Mesenteric fat pad (tissue), 1 donor: ENCODE results near the gene PDE4D. TPM values are rescaled to one million over a fixed set of nuclear protein-coding genes. Genes with fewer than 3 reads are reported as not detected.
"Not testable (repeated sequence)": the region's sequence is repeated elsewhere in the genome, so short reads cannot be mapped to it uniquely, and the experiment has no call there.

ENCODE experiments used
- DNase-seq: peaks from one replicate; pipeline ENCODE4 v3.0.0-alpha.2; 2020; ENCODE audit warnings: low spot score
- total RNA-seq: library from RNA; stranded (reverse); fragmentation: NEBNext Ultra II Directional; extraction: Animal tissue kit (Norgen Biotek cat#: 25700); gene quantifications from one replicate; pipeline ENCODE4 v1.2.1, GENCODE V29; 2021
- donor health status: DM: yes; HTN: yes; CAD: no.

PDE4D gene
- total RNA-seq, 1 donor from 2014 or later: 28.8 TPM

GRCh38 chr5:59437176-59437575, 456.4 kb downstream of the PDE4D start:
- DNase-seq: no peak

- DNase-seq: no peak
Observed at GRCh38 chr5:59436364-59437148, 457.0 kb downstream of the PDE4D start.

GRCh38 chr5:59433174-59433573, 460.4 kb downstream of the PDE4D start:
- DNase-seq: no peak

- DNase-seq: no peak
Observed at GRCh38 chr5:59430066-59430685, 463.4 kb downstream of the PDE4D start.

GRCh38 chr5:59428391-59428790, 465.1 kb downstream of the PDE4D start:
- no peak for DNase-seq

GRCh38 chr5:59424515-59424914, 469.0 kb downstream of the PDE4D start:
- no peak for DNase-seq

- DNase-seq: no peak
Observed at GRCh38 chr5:59423021-59423420, 470.5 kb downstream of the PDE4D start.

- no peak for DNase-seq
Observed at GRCh38 chr5:59421986-59422941, 471.3 kb downstream of the PDE4D start.

GRCh38 chr5:59420596-59420995, 472.9 kb downstream of the PDE4D start:
- DNase-seq: no peak

GRCh38 chr5:59418808-59419207, 474.7 kb downstream of the PDE4D start:
- DNase-seq: no peak

GRCh38 chr5:59416451-59416850, 477.1 kb downstream of the PDE4D start:
- no peak for DNase-seq

GRCh38 chr5:59416026-59416425, 477.5 kb downstream of the PDE4D start:
- no peak for DNase-seq

- no peak for DNase-seq
Observed at GRCh38 chr5:59412428-59412827, 481.1 kb downstream of the PDE4D start.

- not testable (repeated sequence) for DNase-seq
Observed at GRCh38 chr5:59408997-59409396, 484.5 kb downstream of the PDE4D start.

GRCh38 chr5:59407967-59408366, 485.6 kb downstream of the PDE4D start:
- DNase-seq: no peak

GRCh38 chr5:59401637-59402036, 491.9 kb downstream of the PDE4D start:
- DNase-seq: no peak

- DNase-seq: not testable (repeated sequence)
Observed at GRCh38 chr5:59394956-59395355, 498.6 kb downstream of the PDE4D start.

- DNase-seq: no peak
Observed at GRCh38 chr5:59393585-59394420, 499.7 kb downstream of the PDE4D start.

- no peak for DNase-seq
Observed at GRCh38 chr5:59391576-59391975, 501.9 kb downstream of the PDE4D start.

- DNase-seq: no peak
Observed at GRCh38 chr5:59390989-59391388, 502.5 kb downstream of the PDE4D start.
